Measurements from ENCODE around the gene TLE3.
A peak's percentile ranks its signal among the peaks of the same experiment; 100 is the strongest.

Gene TLE3

GRCh38 chr15:70142072-70142321 is 44.3 kb upstream of the TLE3 start:
- Histone ChIP-seq H3K4me1 (ENCODE audit: insufficient read depth, low read length) (peaks cover 7% of the 10 kb centered on the region; the same call in 1 of the 2 replicates), H3K27ac (ENCODE audit: low read length) (no peak overlapping the region), H3K9ac (ENCODE audit: low read depth, low read length) (no peak overlapping the region), H3K27me3 (ENCODE audit: insufficient read depth, low read length, poor library complexity) (no peaks in the 10 kb centered on the region), H3K4me2 (ENCODE audit: insufficient read depth, low read length) (no peak overlapping the region), H3K9me3 (ENCODE audit: insufficient read depth, low read length, severe bottlenecking) (no peaks in the 10 kb centered on the region), H2AFZ (ENCODE audit: low read depth, low read length) (no peak overlapping the region), H3K79me2 (ENCODE audit: insufficient read depth, low read length) (no peaks in the 10 kb centered on the region), H3K36me3 (ENCODE audit: insufficient read depth, low read length) (no peaks in the 10 kb centered on the region), H3K4me3 (ENCODE audit: low read depth in 1 of 2, low read length in 2 of 2) (no peak overlapping the region), H4K20me1 (ENCODE audit: insufficient read depth, low read length) (no peaks in the 10 kb centered on the region)
- no peak for DNase-seq
- ATAC-seq (ENCODE audit: insufficient read depth, low read depth): no peak
- TF ChIP-seq EZH2 (IDR thresholded peaks at IDR 0.05; ENCODE audit: borderline replicate concordance, low read depth, low read length, severe bottlenecking) (no peak), CTCF (IDR thresholded peaks at IDR 0.05; ENCODE audit: borderline replicate concordance, extremely low read depth, low read length, poor library complexity, severe bottlenecking) (no peak)

GRCh38 chr15:70141376-70142071 is 43.8 kb upstream of the TLE3 start:
- Histone ChIP-seq H3K79me2 (ENCODE audit: insufficient read depth, low read length) (no peaks in the 10 kb centered on the region), H3K27me3 (ENCODE audit: insufficient read depth, low read length, poor library complexity) (no peaks in the 10 kb centered on the region), H3K4me3 (ENCODE audit: low read depth in 1 of 2, low read length in 2 of 2) (no peak overlapping the region), H3K4me1 (ENCODE audit: insufficient read depth, low read length) (peaks cover 7% of the 10 kb centered on the region; the same call in 1 of the 2 replicates), H3K36me3 (ENCODE audit: insufficient read depth, low read length) (no peaks in the 10 kb centered on the region), H3K4me2 (ENCODE audit: insufficient read depth, low read length) (peak overlapping the region; percentile 22; the same call in 1 of the 2 replicates), H3K27ac (ENCODE audit: low read length) (no peak overlapping the region), H3K9me3 (ENCODE audit: insufficient read depth, low read length, severe bottlenecking) (no peaks in the 10 kb centered on the region), H2AFZ (ENCODE audit: low read depth, low read length) (no peak overlapping the region), H4K20me1 (ENCODE audit: insufficient read depth, low read length) (no peaks in the 10 kb centered on the region), H3K9ac (ENCODE audit: low read depth, low read length) (no peak overlapping the region)
- no peak for TF ChIP-seq CTCF (IDR thresholded peaks at IDR 0.05; ENCODE audit: borderline replicate concordance, extremely low read depth, low read length, poor library complexity, severe bottlenecking)
- TF ChIP-seq EZH2 (IDR thresholded peaks at IDR 0.05; ENCODE audit: borderline replicate concordance, low read depth, low read length, severe bottlenecking): no peak
- DNase-seq (no peak), ATAC-seq (ENCODE audit: insufficient read depth, low read depth) (peak; percentile 40; the same call in 2 of the 3 replicates)

GRCh38 chr15:70140543-70141375 is 43.0 kb upstream of the TLE3 start:
- H3K27ac ChIP-seq (ENCODE audit: low read length): no peak overlapping the region

More at GRCh38 chr15:70140543-70141375, 43.0 kb upstream of the TLE3 start:
- peak; percentile 85 for ATAC-seq (ENCODE audit: insufficient read depth, low read depth)
- H4K20me1 ChIP-seq (ENCODE audit: insufficient read depth, low read length): no peaks in the 10 kb centered on the region
- H3K4me1 ChIP-seq (ENCODE audit: insufficient read depth, low read length): peaks cover 7% of the 10 kb centered on the region; the same call in 1 of the 2 replicates
- H2AFZ ChIP-seq (ENCODE audit: low read depth, low read length): no peak overlapping the region
- H3K4me2 ChIP-seq (ENCODE audit: insufficient read depth, low read length): peak overlapping the region; percentile 22; the same call in 1 of the 2 replicates
- DNase-seq: peak; percentile 51
- H3K27me3 ChIP-seq (ENCODE audit: insufficient read depth, low read length, poor library complexity): no peaks in the 10 kb centered on the region
- no peak overlapping the region for H3K4me3 ChIP-seq (ENCODE audit: low read depth in 1 of 2, low read length in 2 of 2)
- no peak for TF ChIP-seq CTCF (IDR thresholded peaks at IDR 0.05; ENCODE audit: borderline replicate concordance, extremely low read depth, low read length, poor library complexity, severe bottlenecking)
- no peak for TF ChIP-seq EZH2 (IDR thresholded peaks at IDR 0.05; ENCODE audit: borderline replicate concordance, low read depth, low read length, severe bottlenecking)
- no peak overlapping the region for H3K9ac ChIP-seq (ENCODE audit: low read depth, low read length)
- H3K36me3 ChIP-seq (ENCODE audit: insufficient read depth, low read length): no peaks in the 10 kb centered on the region
- H3K79me2 ChIP-seq (ENCODE audit: insufficient read depth, low read length): no peaks in the 10 kb centered on the region
- no peaks in the 10 kb centered on the region for H3K9me3 ChIP-seq (ENCODE audit: insufficient read depth, low read length, severe bottlenecking)

Data from DND-41 (cell line).